HG03095 (cell line): ENCODE measurements around the gene PLEK.

Source experiments
- ATAC-seq: cut with Tn5 transposase; IDR thresholded peaks from one replicate; pipeline ENCODE4 v1.9.1; 2021; ENCODE audit warnings: moderate library complexity; ENCODE audit not compliant: unreplicated experiment

The PLEK gene

GRCh38 chr2:68414452-68414851, 49.4 kb downstream of the PLEK start:
- ATAC-seq = no peak

GRCh38 chr2:68414876-68415275, 49.8 kb downstream of the PLEK start:
- ATAC-seq = no peak

GRCh38 chr2:68415521-68415920, 50.4 kb downstream of the PLEK start:
- ATAC-seq = no peak

- no peak for ATAC-seq
These were observed 51.1 kb downstream of the PLEK start for GRCh38 chr2:68416081-68416675.

- ATAC-seq = no peak
These were observed 52.8 kb downstream of the PLEK start for GRCh38 chr2:68417926-68418325.

GRCh38 chr2:68418419-68418818, 53.3 kb downstream of the PLEK start:
- ATAC-seq = no peak

GRCh38 chr2:68418855-68419254, 53.8 kb downstream of the PLEK start:
- no peak for ATAC-seq

- no peak for ATAC-seq
These were observed 55.3 kb downstream of the PLEK start for GRCh38 chr2:68420254-68420910.

GRCh38 chr2:68423966-68424650, 59.0 kb downstream of the PLEK start:
- ATAC-seq = peak; percentile 75

- ATAC-seq = no peak
These were observed 60.4 kb downstream of the PLEK start for GRCh38 chr2:68425503-68425902.

- no peak for ATAC-seq
These were observed 61.4 kb downstream of the PLEK start for GRCh38 chr2:68426446-68426845.

- peak; percentile 27 for ATAC-seq
These were observed 61.9 kb downstream of the PLEK start for GRCh38 chr2:68426848-68427579.

GRCh38 chr2:68428126-68428525, 63.0 kb downstream of the PLEK start:
- ATAC-seq = no peak

- no peak for ATAC-seq
These were observed 63.7 kb downstream of the PLEK start for GRCh38 chr2:68428746-68429145.

GRCh38 chr2:68429311-68429826, 64.3 kb downstream of the PLEK start:
- no peak for ATAC-seq

- ATAC-seq = no peak
These were observed 66.4 kb downstream of the PLEK start for GRCh38 chr2:68431316-68431972.

- ATAC-seq = no peak
These were observed 67.9 kb downstream of the PLEK start for GRCh38 chr2:68432696-68433658.

- ATAC-seq = no peak
These were observed 69.9 kb downstream of the PLEK start for GRCh38 chr2:68434981-68435380.

GRCh38 chr2:68435615-68436014, 70.5 kb downstream of the PLEK start:
- no peak for ATAC-seq

- no peak for ATAC-seq
These were observed 71.2 kb downstream of the PLEK start for GRCh38 chr2:68436270-68436669.
